DOHH2 (cell line): ENCODE measurements around the gene ARRDC2.

Source experiments
- EZH2phosphoT487 ChIP-seq: fragments of 200-600 bp; sonication (generic); IDR thresholded peaks from 2 replicates; pipeline ENCODE4 v1.6.1; 2017; ENCODE audit warnings: borderline replicate concordance, mild to moderate bottlenecking, antibody characterized with exemption, low read length, moderate library complexity, mixed read lengths
- TF ChIP-seq, protein P1 (sequence below): fragments of 200-600 bp; sonication (generic); IDR thresholded peaks from one replicate; pipeline ENCODE4 v1.5.1; 2014; ENCODE audit warnings: antibody characterized with exemption, mild to moderate bottlenecking, low read depth, low read length; ENCODE audit not compliant: poor library complexity, severe bottlenecking

DNA sequence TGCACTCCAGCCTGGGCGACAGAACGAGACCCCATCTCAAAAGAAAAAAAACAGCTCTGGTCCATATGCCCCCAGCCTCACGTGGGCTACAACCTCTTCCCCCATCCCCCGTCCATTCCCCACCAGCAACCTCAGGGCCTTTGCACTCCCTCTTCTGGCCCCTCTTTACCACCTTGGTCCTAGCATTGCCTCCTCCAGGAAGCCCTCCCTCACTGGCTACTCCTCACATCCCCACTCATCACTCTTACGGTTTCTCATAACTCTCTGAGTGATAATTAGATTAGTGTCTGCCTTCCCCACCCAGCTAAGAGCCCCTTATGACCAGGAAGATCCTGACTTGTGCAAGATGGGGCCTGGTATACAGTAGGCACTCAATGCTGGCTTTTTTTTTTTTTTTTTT, 48.0 kb downstream of the ARRDC2 start:
- TF ChIP-seq EZH2phosphoT487, result no peak
- TF ChIP-seq, protein P1, sequence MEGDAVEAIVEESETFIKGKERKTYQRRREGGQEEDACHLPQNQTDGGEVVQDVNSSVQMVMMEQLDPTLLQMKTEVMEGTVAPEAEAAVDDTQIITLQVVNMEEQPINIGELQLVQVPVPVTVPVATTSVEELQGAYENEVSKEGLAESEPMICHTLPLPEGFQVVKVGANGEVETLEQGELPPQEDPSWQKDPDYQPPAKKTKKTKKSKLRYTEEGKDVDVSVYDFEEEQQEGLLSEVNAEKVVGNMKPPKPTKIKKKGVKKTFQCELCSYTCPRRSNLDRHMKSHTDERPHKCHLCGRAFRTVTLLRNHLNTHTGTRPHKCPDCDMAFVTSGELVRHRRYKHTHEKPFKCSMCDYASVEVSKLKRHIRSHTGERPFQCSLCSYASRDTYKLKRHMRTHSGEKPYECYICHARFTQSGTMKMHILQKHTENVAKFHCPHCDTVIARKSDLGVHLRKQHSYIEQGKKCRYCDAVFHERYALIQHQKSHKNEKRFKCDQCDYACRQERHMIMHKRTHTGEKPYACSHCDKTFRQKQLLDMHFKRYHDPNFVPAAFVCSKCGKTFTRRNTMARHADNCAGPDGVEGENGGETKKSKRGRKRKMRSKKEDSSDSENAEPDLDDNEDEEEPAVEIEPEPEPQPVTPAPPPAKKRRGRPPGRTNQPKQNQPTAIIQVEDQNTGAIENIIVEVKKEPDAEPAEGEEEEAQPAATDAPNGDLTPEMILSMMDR, result no peak
